Neuronal stem cell (in vitro differentiated cells): ENCODE measurements around the gene SOCS1.

Source experiments
- DNase-seq: peaks from one replicate; pipeline ENCODE4 v3.0.0-alpha.2; 2013; ENCODE audit warnings: low spot score
- H2AFZ ChIP-seq: one replicate; pipeline ENCODE4 v1.6.1; 2013; ENCODE audit warnings: mild to moderate bottlenecking, low read length, inconsistent platforms
- H2AK5ac ChIP-seq: 2 replicates; pipeline ENCODE4 v1.6.1; 2013; ENCODE audit warnings: low read depth, mild to moderate bottlenecking, inconsistent platforms, low read length, moderate library complexity, mixed read lengths
- H2BK120ac ChIP-seq: 2 replicates; pipeline ENCODE4 v1.6.1; 2013; ENCODE audit warnings: low read depth, mild to moderate bottlenecking, inconsistent platforms, low read length, moderate library complexity, mixed read lengths
- H2BK12ac ChIP-seq: one replicate; pipeline ENCODE4 v1.6.1; 2013; ENCODE audit warnings: low read length, inconsistent platforms
- H2BK15ac ChIP-seq: 2 replicates; pipeline ENCODE4 v1.6.1; 2013; ENCODE audit warnings: mild to moderate bottlenecking, low read length, inconsistent platforms, mixed read lengths
- H2BK5ac ChIP-seq: one replicate; pipeline ENCODE4 v1.6.1; 2013; ENCODE audit warnings: inconsistent platforms, mild to moderate bottlenecking, low read length, moderate library complexity
- H3K14ac ChIP-seq: one replicate; pipeline ENCODE4 v1.6.1; 2013; ENCODE audit warnings: low read length, inconsistent platforms
- H3K18ac ChIP-seq: 2 replicates; pipeline ENCODE4 v1.6.1; 2013; ENCODE audit warnings: low read length, inconsistent platforms
- H3K23ac ChIP-seq: 2 replicates; pipeline ENCODE4 v1.6.1; 2013; ENCODE audit warnings: low read depth, mild to moderate bottlenecking, mixed read lengths, low read length, inconsistent platforms; ENCODE audit not compliant: poor library complexity
- H3K27ac ChIP-seq: replicated peaks from 3 replicates; pipeline ENCODE4 v1.5.1; 2013; ENCODE audit warnings: low read length, inconsistent platforms
- H3K27me3 ChIP-seq, 3 experiments: 2 replicates each; pipeline ENCODE4 v1.6.1; 2013; ENCODE audit warnings: low read length in 3 of 3, mild to moderate bottlenecking in 2 of 3, inconsistent platforms in 1 of 3, low read depth in 1 of 3, mixed read lengths in 1 of 3, moderate library complexity in 1 of 3; ENCODE audit not compliant: control insufficient read depth in 3 of 3, insufficient read depth in 3 of 3
- H3K36me3 ChIP-seq, 2 donors: replicated peaks in 1 of 2; 2 replicates each; pipeline ENCODE4 v1.6.1; 2013; ENCODE audit warnings: low read length in 2 of 2; ENCODE audit not compliant: control insufficient read depth in 2 of 2, insufficient read depth in 2 of 2
- H3K4ac ChIP-seq: 2 replicates; pipeline ENCODE4 v1.6.1; 2013; ENCODE audit warnings: inconsistent platforms, mild to moderate bottlenecking, low read length, moderate library complexity
- H3K4me1 ChIP-seq, 2 donors: 1 replicate in 1 of 2; 2 replicates in 1 of 2; pipeline ENCODE4 v1.6.1; 2013; ENCODE audit warnings: low read length in 2 of 2, low read depth in 1 of 2; ENCODE audit not compliant: control insufficient read depth in 2 of 2, insufficient read depth in 1 of 2
- H3K4me2 ChIP-seq: one replicate; pipeline ENCODE4 v1.6.1; 2013; ENCODE audit warnings: mild to moderate bottlenecking, low read length, inconsistent platforms; ENCODE audit not compliant: insufficient read depth, poor library complexity, severe bottlenecking
- H3K4me3 ChIP-seq, 2 donors: 2 replicates each; pipeline ENCODE4 v1.5.1; 2013; ENCODE audit warnings: low read length in 2 of 2, mild to moderate bottlenecking in 2 of 2, inconsistent platforms in 1 of 2, moderate library complexity in 1 of 2
- H3K79me1 ChIP-seq: one replicate; pipeline ENCODE4 v1.6.1; 2013; ENCODE audit warnings: low read depth, mild to moderate bottlenecking, inconsistent platforms, low read length, moderate library complexity
- H3K9ac ChIP-seq: one replicate; pipeline ENCODE4 v1.6.1; 2013; ENCODE audit warnings: mild to moderate bottlenecking, low read depth, low read length, inconsistent platforms; ENCODE audit not compliant: poor library complexity
- H3K9me3 ChIP-seq, 2 donors: replicated peaks in 1 of 2; 2 replicates each; pipeline versions ENCODE3 to v1.6.1; 2013; ENCODE audit warnings: low read length in 2 of 2, mild to moderate bottlenecking in 2 of 2, inconsistent platforms in 1 of 2, low read depth in 1 of 2, mixed read lengths in 1 of 2, moderate library complexity in 1 of 2; ENCODE audit not compliant: control insufficient read depth in 2 of 2, insufficient read depth in 1 of 2
- H4K8ac ChIP-seq: one replicate; pipeline ENCODE4 v1.6.1; 2013; ENCODE audit warnings: low read depth, mild to moderate bottlenecking, inconsistent platforms, low read length, moderate library complexity
- H4K91ac ChIP-seq: one replicate; pipeline ENCODE4 v1.6.1; 2013; ENCODE audit warnings: low read length, low read depth, mild to moderate bottlenecking, inconsistent platforms; ENCODE audit not compliant: poor library complexity
- WGBS, 2 donors: extraction: QIAGEN DNeasy Blood & Tissue Kit; methylation state at CpG; one replicate each; pipeline ENCODE4 v1.1.7; 2013; ENCODE audit warnings: missing lambda C conversion rate in 2 of 2, mixed read lengths in 1 of 2; ENCODE audit not compliant: insufficient read length in 2 of 2, insufficient replicate concordance in 1 of 2; ENCODE audit errors: extremely low coverage in 2 of 2; 5-methylcytosine and 5-hydroxymethylcytosine counted together

The SOCS1 gene

DNA sequence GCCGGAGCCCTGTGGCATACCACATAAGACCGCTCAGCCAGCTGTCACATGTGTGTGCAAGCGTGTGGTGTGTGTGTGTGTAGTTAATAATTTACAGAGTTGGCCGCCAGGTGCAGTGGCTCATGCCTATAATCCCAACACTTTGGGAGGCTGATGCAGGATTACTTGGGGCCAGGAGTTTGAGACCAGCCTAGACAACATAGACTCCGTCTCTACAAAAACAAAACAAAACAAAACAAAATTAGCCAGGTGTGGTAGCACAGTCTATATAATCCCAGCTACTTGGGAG lies 20.4 kb downstream of the SOCS1 start:
- no peak overlapping the region for H4K8ac ChIP-seq
- H3K23ac ChIP-seq, result no peak overlapping the region
- H2BK12ac ChIP-seq, result no peak overlapping the region
- no peak overlapping the region for H3K18ac ChIP-seq
- no CpG with 5 or more reads among the region's 5 CpGs for WGBS, 2 donors
- H3K14ac ChIP-seq, result no peak overlapping the region
- H3K27ac ChIP-seq, result no peak overlapping the region
- H2AK5ac ChIP-seq, result no peak overlapping the region
- H3K4ac ChIP-seq, result no peak overlapping the region
- H3K4me2 ChIP-seq, result no peak overlapping the region
- H3K9me3 ChIP-seq, result no peaks in the 10 kb centered on the region
- no peak overlapping the region for H4K91ac ChIP-seq
- no peak overlapping the region for H2BK120ac ChIP-seq
- no peak overlapping the region for H2BK15ac ChIP-seq
- H3K36me3 ChIP-seq, result no peaks in the 10 kb centered on the region
- no peak overlapping the region for H3K4me3 ChIP-seq
- no peaks in the 10 kb centered on the region for H3K79me1 ChIP-seq
- H2AFZ ChIP-seq, result no peak overlapping the region
- H3K27me3 ChIP-seq, result peaks cover 0 to 2% (median 0%) of the 10 kb centered on the region in 3 experiments
- H3K4me1 ChIP-seq, result peaks cover 2 to 5% of the 10 kb centered on the region in 2 donors
- H2BK5ac ChIP-seq, result no peak overlapping the region
- no peak overlapping the region for H3K9ac ChIP-seq
- DNase-seq, result no peak

DNA sequence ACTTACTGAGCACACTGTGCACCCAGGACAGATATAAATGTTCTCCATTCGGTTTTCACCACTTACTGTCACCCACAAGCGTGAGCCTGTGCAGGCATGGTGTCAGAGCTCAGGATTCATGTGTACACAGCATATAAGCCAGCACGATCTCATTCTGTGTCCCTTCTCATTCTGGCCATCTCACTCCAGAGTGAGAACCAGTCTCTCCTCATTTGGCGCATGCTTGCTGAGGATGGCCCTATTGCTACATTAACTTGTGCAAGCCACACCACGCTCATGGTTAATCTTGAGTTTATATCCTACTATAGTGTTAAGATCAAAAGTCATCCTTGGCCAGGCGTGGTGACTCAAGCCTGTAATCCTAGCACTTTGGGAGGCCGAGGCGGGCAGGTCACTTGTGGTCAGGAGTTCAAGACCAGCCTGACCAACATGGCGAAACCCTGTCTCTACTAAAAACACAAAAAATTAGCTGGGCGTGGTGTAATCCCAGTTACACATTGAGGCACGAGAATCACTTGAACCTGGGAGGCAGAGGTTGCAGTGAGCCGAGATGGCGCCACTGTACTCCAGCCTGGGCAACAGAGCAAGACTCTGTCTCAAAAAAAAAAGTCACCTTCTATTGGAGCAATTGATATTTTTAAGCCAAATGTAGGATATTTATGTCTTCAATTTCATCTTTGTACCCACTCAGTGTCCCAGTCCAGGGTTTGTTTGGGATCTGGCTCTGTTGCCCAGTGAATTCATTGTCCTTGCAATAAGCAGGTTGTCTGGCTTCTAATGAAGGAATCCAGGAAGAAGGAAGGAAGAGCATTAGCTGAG lies 20.9 kb downstream of the SOCS1 start:
- H3K4me2 ChIP-seq, result no peak overlapping the region
- no peaks in the 10 kb centered on the region for H3K79me1 ChIP-seq
- H2BK120ac ChIP-seq, result no peak overlapping the region
- no peak overlapping the region for H2AFZ ChIP-seq
- no peak overlapping the region for H3K23ac ChIP-seq
- H4K91ac ChIP-seq, result no peak overlapping the region
- H3K4me1 ChIP-seq, result peaks cover 2 to 5% of the 10 kb centered on the region in 2 donors
- peaks cover 0 to 3% (median 0%) of the 10 kb centered on the region in 3 experiments for H3K27me3 ChIP-seq
- H2BK15ac ChIP-seq, result no peak overlapping the region
- H3K9ac ChIP-seq, result no peak overlapping the region
- no peak overlapping the region for H2BK5ac ChIP-seq
- no peak overlapping the region for H4K8ac ChIP-seq
- no peak overlapping the region for H3K4me3 ChIP-seq
- no CpG with 5 or more reads among the region's 13 CpGs for WGBS, 2 donors
- no peak for DNase-seq
- H3K4ac ChIP-seq, result no peak overlapping the region
- H3K36me3 ChIP-seq, result no peaks in the 10 kb centered on the region
- H3K9me3 ChIP-seq, result no peaks in the 10 kb centered on the region
- H2AK5ac ChIP-seq, result no peak overlapping the region
- H3K27ac ChIP-seq, result no peak overlapping the region
- no peak overlapping the region for H2BK12ac ChIP-seq
- H3K14ac ChIP-seq, result no peak overlapping the region
- H3K18ac ChIP-seq, result no peak overlapping the region

DNA sequence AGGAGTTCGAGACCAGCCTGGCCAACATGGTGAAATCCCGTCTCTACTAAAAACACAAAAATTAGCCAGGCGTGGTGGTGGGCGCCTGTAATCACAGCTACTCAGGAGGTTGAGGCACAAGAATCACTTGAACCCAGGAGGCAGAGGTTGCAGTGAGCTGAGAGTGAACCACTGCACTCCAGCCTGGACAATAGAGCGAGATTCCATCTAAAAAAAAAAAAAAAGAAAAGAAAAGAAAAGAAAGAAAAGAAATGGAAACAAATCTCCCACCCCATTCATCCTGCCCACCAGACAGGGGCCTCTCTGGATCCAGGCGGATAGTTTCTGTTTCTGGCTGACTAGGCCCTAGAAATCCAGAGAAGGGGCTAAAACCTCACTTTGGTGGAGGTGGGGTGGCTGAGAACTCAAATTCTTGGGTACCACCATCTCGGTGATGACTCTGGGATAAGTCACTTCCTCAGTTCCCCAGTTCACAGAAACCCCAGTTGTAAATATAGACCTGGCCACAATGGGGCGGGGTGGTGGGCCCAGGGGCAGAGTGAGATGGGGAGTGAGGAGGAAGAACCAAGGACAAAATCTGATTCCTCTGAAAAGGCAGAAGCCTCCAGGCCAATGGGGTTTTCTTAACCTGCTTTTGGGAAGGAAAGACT lies 22.2 kb downstream of the SOCS1 start:
- no peak overlapping the region for H3K4me2 ChIP-seq
- H3K4me1 ChIP-seq, result peaks cover 2 to 5% of the 10 kb centered on the region in 2 donors
- no peak overlapping the region for H3K9ac ChIP-seq
- no peak overlapping the region for H2BK12ac ChIP-seq
- H4K91ac ChIP-seq, result no peak overlapping the region
- H4K8ac ChIP-seq, result no peak overlapping the region
- H3K27me3 ChIP-seq, result peaks cover 0 to 10% (median 0%) of the 10 kb centered on the region in 3 experiments
- WGBS, 2 donors, result no CpG with 5 or more reads among the region's 8 CpGs
- no peak overlapping the region for H3K14ac ChIP-seq
- no peaks in the 10 kb centered on the region for H3K79me1 ChIP-seq
- no peak overlapping the region for H3K27ac ChIP-seq
- H3K4me3 ChIP-seq, result no peak overlapping the region
- no peak overlapping the region for H2BK15ac ChIP-seq
- no peaks in the 10 kb centered on the region for H3K9me3 ChIP-seq
- H2AFZ ChIP-seq, result no peak overlapping the region
- H3K4ac ChIP-seq, result no peak overlapping the region
- no peak overlapping the region for H2AK5ac ChIP-seq
- no peaks in the 10 kb centered on the region for H3K36me3 ChIP-seq
- no peak overlapping the region for H2BK5ac ChIP-seq
- no peak overlapping the region for H3K18ac ChIP-seq
- DNase-seq, result no peak
- no peak overlapping the region for H3K23ac ChIP-seq
- no peak overlapping the region for H2BK120ac ChIP-seq

DNA sequence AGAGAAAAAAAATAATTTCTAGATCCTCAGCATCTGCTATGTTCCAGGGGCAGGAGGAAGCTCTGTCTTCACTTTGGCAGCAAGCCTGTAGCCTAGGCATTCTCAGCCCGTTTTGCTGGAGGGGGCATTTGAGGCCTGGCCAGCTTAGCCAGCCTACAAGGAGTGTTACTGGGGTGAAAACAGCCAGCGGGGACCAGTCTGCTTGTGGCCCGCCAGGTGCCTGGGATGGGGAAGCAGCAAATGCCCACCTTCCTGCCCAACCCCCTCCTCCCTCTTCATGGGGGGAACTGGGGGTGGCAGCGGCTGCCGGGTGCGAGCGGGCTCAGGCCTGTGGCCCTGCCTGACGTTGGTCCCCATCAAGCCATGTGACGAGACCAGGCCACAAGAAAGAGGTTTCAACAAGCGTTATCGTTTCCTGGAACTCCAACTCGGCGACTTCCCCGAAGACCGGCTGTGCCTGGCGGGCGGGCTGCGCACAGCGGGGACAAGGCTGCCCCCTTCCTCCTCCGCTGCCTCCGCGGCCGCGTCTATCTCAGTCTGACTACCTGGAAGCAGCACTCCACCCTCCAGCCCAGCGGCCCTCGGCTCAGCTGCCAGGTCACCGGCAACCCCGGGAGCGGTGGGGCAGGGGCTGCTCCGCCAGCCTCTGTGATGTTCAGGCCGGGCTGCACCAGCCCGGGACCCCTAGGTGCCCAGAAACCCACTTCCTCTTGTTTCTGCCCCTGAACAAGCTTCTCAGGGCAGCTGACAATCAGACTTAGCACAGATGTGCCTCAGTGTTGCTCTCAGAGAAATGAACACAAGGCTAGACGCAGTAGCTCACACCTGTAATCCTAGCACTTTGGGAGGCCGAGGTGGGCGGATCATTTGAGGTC lies 22.9 kb downstream of the SOCS1 start:
- H3K27ac ChIP-seq, result no peak overlapping the region
- no peak overlapping the region for H4K91ac ChIP-seq
- whole genome bisulfite sequencing, 2 donors, result no CpG with 5 or more reads among the region's 35 CpGs
- no peaks in the 10 kb centered on the region for H3K36me3 ChIP-seq
- H3K4me3 ChIP-seq, result no peak overlapping the region
- peaks cover 0 to 12% (median 0%) of the 10 kb centered on the region in 3 experiments for H3K27me3 ChIP-seq
- peak overlapping the region; percentile 86 for H3K18ac ChIP-seq
- peak overlapping the region; percentile 57 for H2AK5ac ChIP-seq
- H2BK5ac ChIP-seq, result no peak overlapping the region
- H2BK15ac ChIP-seq, result peak overlapping the region; percentile 46
- no peak overlapping the region for H3K9ac ChIP-seq
- H3K4ac ChIP-seq, result no peak overlapping the region
- no peak overlapping the region for H2BK120ac ChIP-seq
- DNase-seq, result no peak
- no peaks in the 10 kb centered on the region for H3K79me1 ChIP-seq
- no peak overlapping the region for H3K4me2 ChIP-seq
- H3K9me3 ChIP-seq, result no peaks in the 10 kb centered on the region
- peak overlapping the region; percentile 97 for H3K23ac ChIP-seq
- no peak overlapping the region for H4K8ac ChIP-seq
- H2AFZ ChIP-seq, result peak overlapping the region; percentile 75
- H3K14ac ChIP-seq, result peak overlapping the region; percentile 83
- no peak overlapping the region for H2BK12ac ChIP-seq
- H3K4me1 ChIP-seq, result peaks cover 2 to 5% of the 10 kb centered on the region in 2 donors
